Measurements from ENCODE around the gene HLA-DPA1.

- TF ChIP-seq POLR2A (IDR thresholded peaks at IDR 0.05; ENCODE audit: low read depth, low read length) (no peak), POLR2AphosphoS5 (IDR thresholded peaks at IDR 0.05; ENCODE audit: low read depth, low read length) (no peak), TAF1 (IDR thresholded peaks at IDR 0.05; ENCODE audit: borderline replicate concordance, low read depth, low read length) (no peak)
Observed at GRCh38 chr6:33018418-33018817, 55.0 kb downstream of the HLA-DPA1 start.
